Measurements from ENCODE around the gene TMEM44. TPM values are rescaled to one million over a fixed set of nuclear protein-coding genes. Genes with fewer than 3 reads are reported as not detected.

TMEM44 gene
- polyA plus RNA-seq, 1 experiment, result 14.0 TPM

DNA sequence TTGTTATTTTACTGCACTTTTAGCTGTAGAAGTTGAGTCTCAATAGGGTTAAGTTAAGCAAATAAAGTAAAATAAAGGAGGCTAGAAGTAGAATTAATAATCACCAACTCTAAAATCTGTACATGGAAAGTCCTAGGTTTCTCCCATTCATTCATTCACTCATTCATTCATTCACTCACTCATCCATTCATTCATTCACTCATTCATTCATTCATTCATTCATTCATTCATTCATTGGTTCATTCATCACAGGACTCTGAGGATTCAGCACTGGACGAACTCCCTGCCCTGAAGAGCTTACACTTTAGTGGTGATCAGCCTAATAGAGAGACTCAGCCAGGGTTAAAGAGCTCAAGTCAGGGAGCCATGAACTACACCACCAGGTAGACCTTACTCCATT, 43.3 kb upstream of the TMEM44 start:
- Histone ChIP-seq H3K27me3 (ENCODE audit: control insufficient read depth, insufficient read depth, low read length) (peaks cover 3% of the 10 kb centered on the region), H3K9me3 (ENCODE audit: control insufficient read depth, insufficient read depth, low read length) (no peaks in the 10 kb centered on the region), H3K27ac (ENCODE audit: low read depth, low read length) (no peak overlapping the region), H3K4me3 (ENCODE audit: low read depth, low read length) (no peak overlapping the region)
- TF ChIP-seq, protein P1, sequence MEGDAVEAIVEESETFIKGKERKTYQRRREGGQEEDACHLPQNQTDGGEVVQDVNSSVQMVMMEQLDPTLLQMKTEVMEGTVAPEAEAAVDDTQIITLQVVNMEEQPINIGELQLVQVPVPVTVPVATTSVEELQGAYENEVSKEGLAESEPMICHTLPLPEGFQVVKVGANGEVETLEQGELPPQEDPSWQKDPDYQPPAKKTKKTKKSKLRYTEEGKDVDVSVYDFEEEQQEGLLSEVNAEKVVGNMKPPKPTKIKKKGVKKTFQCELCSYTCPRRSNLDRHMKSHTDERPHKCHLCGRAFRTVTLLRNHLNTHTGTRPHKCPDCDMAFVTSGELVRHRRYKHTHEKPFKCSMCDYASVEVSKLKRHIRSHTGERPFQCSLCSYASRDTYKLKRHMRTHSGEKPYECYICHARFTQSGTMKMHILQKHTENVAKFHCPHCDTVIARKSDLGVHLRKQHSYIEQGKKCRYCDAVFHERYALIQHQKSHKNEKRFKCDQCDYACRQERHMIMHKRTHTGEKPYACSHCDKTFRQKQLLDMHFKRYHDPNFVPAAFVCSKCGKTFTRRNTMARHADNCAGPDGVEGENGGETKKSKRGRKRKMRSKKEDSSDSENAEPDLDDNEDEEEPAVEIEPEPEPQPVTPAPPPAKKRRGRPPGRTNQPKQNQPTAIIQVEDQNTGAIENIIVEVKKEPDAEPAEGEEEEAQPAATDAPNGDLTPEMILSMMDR (IDR thresholded peaks at IDR 0.05; ENCODE audit: low read depth, low read length), result no peak
- ChIA-PET POLR2A (no interaction called here), CTCF (no interaction called here)
- no peak for DNase-seq (ENCODE audit: low read depth, low spot score)

DNA sequence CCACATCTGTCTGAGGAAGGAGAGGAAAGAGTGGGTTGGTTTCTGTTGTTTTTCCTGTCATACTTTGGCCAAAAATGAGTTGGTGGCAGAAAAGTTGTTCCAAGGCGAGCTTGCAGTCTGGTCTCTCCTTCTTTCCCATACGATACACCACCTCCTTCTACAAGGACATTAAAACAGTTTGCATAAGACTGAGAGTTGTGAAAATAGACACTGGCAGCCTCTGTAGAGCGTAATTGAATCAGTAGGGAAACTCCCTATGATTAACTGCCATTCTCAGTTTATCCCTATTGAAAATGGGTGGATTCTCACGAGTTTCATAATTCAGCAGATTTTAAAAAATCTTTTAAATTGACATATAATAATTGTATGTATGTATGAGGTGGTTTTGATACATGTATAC, 42.5 kb upstream of the TMEM44 start:
- Histone ChIP-seq H3K27me3 (ENCODE audit: control insufficient read depth, insufficient read depth, low read length) (peaks cover 3% of the 10 kb centered on the region), H3K4me3 (ENCODE audit: low read depth, low read length) (no peak overlapping the region), H3K9me3 (ENCODE audit: control insufficient read depth, insufficient read depth, low read length) (no peaks in the 10 kb centered on the region), H3K27ac (ENCODE audit: low read depth, low read length) (no peak overlapping the region)
- ChIA-PET POLR2A (no interaction called here), CTCF (interaction anchor here (2.7 kb wide), 1 partner anchor 595 kb away, joined by 10 read pairs; the partner anchor contains the start of gene XXYLT1)
- TF ChIP-seq, protein P1 (IDR thresholded peaks at IDR 0.05; ENCODE audit: low read depth, low read length), result no peak
- no peak for DNase-seq (ENCODE audit: low read depth, low spot score)

GRCh38 chr3:194675081-194675640, 41.9 kb upstream of the TMEM44 start:
- peaks cover 3% of the 10 kb centered on the region for H3K27me3 ChIP-seq (ENCODE audit: control insufficient read depth, insufficient read depth, low read length)
- H3K4me3 ChIP-seq (ENCODE audit: low read depth, low read length), result no peak overlapping the region
- POLR2A ChIA-PET, result interaction anchor here (1.5 kb wide), 1 partner anchor 11 kb away, joined by 4 read pairs; the partner anchor contains the start of gene FAM43A
- no peaks in the 10 kb centered on the region for H3K9me3 ChIP-seq (ENCODE audit: control insufficient read depth, insufficient read depth, low read length)
- no peak for DNase-seq (ENCODE audit: low read depth, low spot score)
- TF ChIP-seq, protein P1 (IDR thresholded peaks at IDR 0.05; ENCODE audit: low read depth, low read length), result no peak
- CTCF ChIA-PET, result interaction anchor here (2.7 kb wide), 1 partner anchor 596 kb away, joined by 10 read pairs; the partner anchor contains the start of gene XXYLT1
- no peak overlapping the region for H3K27ac ChIP-seq (ENCODE audit: low read depth, low read length)

GRCh38 chr3:194673761-194674160, 40.5 kb upstream of the TMEM44 start:
- no peak overlapping the region for H3K4me3 ChIP-seq (ENCODE audit: low read depth, low read length)
- CTCF ChIA-PET, result interaction anchor here (1.8 to 5.1 kb wide), 4 partner anchors 9 to 597 kb away, joined by 8 to 73 read pairs (median 10); partner anchors contain the start of gene XXYLT1
- no peak overlapping the region for H3K27ac ChIP-seq (ENCODE audit: low read depth, low read length)
- DNase-seq (ENCODE audit: low read depth, low spot score), result no peak
- TF ChIP-seq, protein P1 (IDR thresholded peaks at IDR 0.05; ENCODE audit: low read depth, low read length), result no peak
- H3K9me3 ChIP-seq (ENCODE audit: control insufficient read depth, insufficient read depth, low read length), result no peaks in the 10 kb centered on the region
- H3K27me3 ChIP-seq (ENCODE audit: control insufficient read depth, insufficient read depth, low read length), result peaks cover 3% of the 10 kb centered on the region
- POLR2A ChIA-PET, result interaction anchor here (0.6 to 1.5 kb wide), 2 partner anchors 12 to 366 kb away, joined by 4 to 9 read pairs; partner anchors contain the start of gene FAM43A

DNA sequence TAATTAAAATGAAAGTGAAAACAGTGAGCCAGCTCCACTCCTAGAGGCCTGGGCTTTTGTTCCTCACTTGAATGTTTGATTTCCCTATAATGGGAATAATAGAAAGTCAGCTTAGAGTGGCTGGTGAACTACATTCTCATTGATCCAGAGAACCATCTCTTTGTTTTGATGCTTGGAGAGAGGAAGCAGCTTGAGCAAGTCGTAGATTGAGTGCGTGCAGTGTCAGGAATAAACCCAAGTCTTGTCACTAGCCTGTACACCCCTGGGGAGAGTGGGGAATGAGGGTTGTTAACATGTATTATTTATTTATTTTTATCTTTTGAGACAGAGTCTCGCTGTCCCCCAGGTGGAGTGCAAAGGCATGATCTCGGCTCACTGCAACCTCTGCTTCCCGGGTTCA, 39.7 kb upstream of the TMEM44 start:
- peak overlapping the region; percentile 84 for H3K27ac ChIP-seq (ENCODE audit: low read depth, low read length)
- no peaks in the 10 kb centered on the region for H3K9me3 ChIP-seq (ENCODE audit: control insufficient read depth, insufficient read depth, low read length)
- CTCF ChIA-PET, result interaction anchor here (1.3 to 5.1 kb wide), 10 partner anchors 10 to 848 kb away, joined by 3 to 73 read pairs (median 10); partner anchors contain the start of gene XXYLT1
- peaks cover 3% of the 10 kb centered on the region for H3K27me3 ChIP-seq (ENCODE audit: control insufficient read depth, insufficient read depth, low read length)
- DNase-seq (ENCODE audit: low read depth, low spot score), result no peak
- H3K4me3 ChIP-seq (ENCODE audit: low read depth, low read length), result peak overlapping the region; percentile 95
- TF ChIP-seq, protein P1 (IDR thresholded peaks at IDR 0.05; ENCODE audit: low read depth, low read length), result no peak
- POLR2A ChIA-PET, result interaction anchor here (1.0 to 3.6 kb wide), 4 partner anchors 10 to 588 kb away, joined by 3 to 32 read pairs (median 6); partner anchors contain the start of gene FAM43A
